Naive B cell (primary cell): ENCODE data around the gene PTPRO. TPM values are rescaled to one million over a fixed set of nuclear protein-coding genes. Genes with fewer than 3 reads are reported as not detected.
A peak's percentile ranks its signal among the peaks of the same experiment; 100 is the strongest.

ENCODE experiments used
- ATAC-seq, 2 donors: fragments of 150-1000 bp; cut with Tn5 transposase; 2 replicates each; pipeline ENCODE4 v1.10.0; 2021; ENCODE audit warnings: low read depth in 2 of 2, mild to moderate bottlenecking in 2 of 2, moderate library complexity in 2 of 2
- DNase-seq: peaks from one replicate; pipeline ENCODE4 v3.0.0; 2022
- H3K27ac Mint-ChIP-seq, 6 donors: one replicate each; pipeline ENCODE4 v1.8.0; 2020 to 2022; ENCODE audit warnings: mild to moderate bottlenecking in 6 of 6, mixed read lengths in 6 of 6, moderate library complexity in 5 of 6, inconsistent platforms in 2 of 6
- H3K27me3 Mint-ChIP-seq, 3 donors: one replicate each; pipeline ENCODE4 v1.8.0; 2021 to 2022; ENCODE audit warnings: mixed read lengths in 3 of 3, mild to moderate bottlenecking in 1 of 3
- H3K36me3 Mint-ChIP-seq, 2 donors: one replicate each; pipeline ENCODE4 v1.8.0; 2020 to 2022; ENCODE audit warnings: mixed read lengths in 2 of 2, inconsistent platforms in 1 of 2, mild to moderate bottlenecking in 1 of 2
- H3K4me1 Mint-ChIP-seq, 3 donors: one replicate each; pipeline ENCODE4 v1.8.0; 2020 to 2022; ENCODE audit warnings: mixed read lengths in 3 of 3, inconsistent platforms in 1 of 3, mild to moderate bottlenecking in 1 of 3, moderate library complexity in 1 of 3
- H3K4me3 Mint-ChIP-seq, 8 donors: one replicate each; pipeline ENCODE4 v1.8.0; 2020 to 2022; ENCODE audit warnings: mild to moderate bottlenecking in 8 of 8, mixed read lengths in 8 of 8, moderate library complexity in 8 of 8, inconsistent platforms in 2 of 8
- H3K9me3 Mint-ChIP-seq, 7 donors: one replicate each; pipeline ENCODE4 v1.8.0; 2020 to 2022; ENCODE audit warnings: mixed read lengths in 7 of 7, mild to moderate bottlenecking in 5 of 7, inconsistent platforms in 2 of 7, moderate library complexity in 1 of 7
- polyA plus RNA-seq, 6 donors: library from polyadenylated mRNA; unstranded; fragments of 300-500 nt; fragmentation: Illumina TruSeq; gene quantifications; one replicate each; pipeline ENCODE4 v1.2.3, GENCODE V29; 2021; ENCODE audit warnings: low read depth in 6 of 6

Gene PTPRO
- polyA plus RNA-seq, 6 donors from 2014 or later = 9.6 to 21.8 (median 13.8) TPM

DNA sequence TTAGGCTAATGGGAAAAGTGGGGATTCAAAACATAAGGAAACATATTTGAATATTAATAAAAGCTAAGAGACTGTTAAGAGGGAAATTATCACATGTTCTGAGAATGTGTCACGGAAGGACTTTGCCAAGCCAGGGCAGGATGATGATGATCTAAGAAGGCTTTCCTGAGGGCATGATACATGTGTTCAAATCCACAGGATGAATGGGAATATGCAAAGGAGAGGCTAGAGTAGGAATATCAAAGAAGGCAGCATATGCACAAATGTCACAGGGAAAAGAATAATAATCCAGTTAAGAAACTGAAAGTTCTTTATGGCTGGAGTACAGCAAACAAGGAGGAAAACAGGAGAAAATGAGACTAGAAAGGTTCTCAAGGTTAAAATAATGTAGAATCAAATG is 107.0 kb downstream of the PTPRO start:
- H3K4me1 Mint-ChIP-seq = no peaks in the 10 kb centered on the region
- H3K27ac Mint-ChIP-seq = no peak overlapping the region
- H3K36me3 Mint-ChIP-seq = no peaks in the 10 kb centered on the region
- H3K9me3 Mint-ChIP-seq = peaks cover 0 to 8% (median 0%) of the 10 kb centered on the region in 7 donors
- no peak for ATAC-seq
- H3K27me3 Mint-ChIP-seq = peaks cover 13 to 18% (median 15%) of the 10 kb centered on the region in 3 donors
- no peak overlapping the region for H3K4me3 Mint-ChIP-seq
- DNase-seq = no peak

DNA sequence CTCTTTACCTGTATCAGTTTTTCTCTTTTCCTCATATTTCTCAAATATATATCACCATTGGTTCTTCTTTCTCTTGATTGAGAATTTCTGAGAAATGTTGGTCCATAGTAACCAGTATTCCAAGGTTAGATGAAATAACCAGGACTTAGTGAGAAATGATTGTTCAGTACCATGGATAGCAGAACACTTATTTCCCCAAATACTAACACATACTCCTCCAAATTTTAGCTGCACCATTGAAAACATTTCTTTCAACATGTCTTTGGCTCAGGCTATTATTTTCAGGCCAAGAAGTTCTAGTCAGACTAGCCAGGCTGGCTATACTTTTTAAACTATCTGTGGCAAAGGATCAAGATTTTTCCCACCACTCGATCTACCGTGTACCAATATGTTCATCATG is 113.3 kb downstream of the PTPRO start:
- no peak for ATAC-seq
- Mint-ChIP-seq H3K27ac (no peak overlapping the region), H3K36me3 (no peaks in the 10 kb centered on the region), H3K4me3 (no peak overlapping the region), H3K27me3 (peaks cover 6 to 8% (median 8%) of the 10 kb centered on the region in 3 donors), H3K9me3 (peaks cover 0 to 32% (median 9%) of the 10 kb centered on the region in 7 donors), H3K4me1 (no peaks in the 10 kb centered on the region)
- DNase-seq = no peak

DNA sequence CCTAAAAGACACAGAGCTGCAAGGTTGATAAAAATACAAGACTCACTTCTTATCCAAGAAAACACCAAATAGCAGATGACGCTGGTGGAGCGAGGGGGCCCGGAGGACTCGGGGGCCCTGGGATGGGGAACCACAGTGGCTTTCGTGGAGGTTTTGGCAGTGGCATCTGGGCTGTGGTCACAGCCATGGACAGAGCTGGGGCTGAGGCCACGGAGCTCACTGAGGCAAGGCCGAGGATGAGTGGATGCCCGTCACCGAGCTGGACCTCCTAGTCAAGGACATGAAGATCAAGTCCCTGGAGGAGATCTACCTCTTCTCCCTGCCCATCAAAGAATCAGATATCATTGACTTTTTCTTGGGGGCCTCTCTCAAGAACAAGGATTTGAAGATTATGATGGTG is 117.2 kb downstream of the PTPRO start:
- no peak for ATAC-seq
- H3K27ac Mint-ChIP-seq = no peak overlapping the region
- no peaks in the 10 kb centered on the region for H3K4me1 Mint-ChIP-seq
- H3K4me3 Mint-ChIP-seq = no peak overlapping the region
- H3K36me3 Mint-ChIP-seq = no peaks in the 10 kb centered on the region
- peaks cover 15 to 27% (median 26%) of the 10 kb centered on the region in 3 donors for H3K27me3 Mint-ChIP-seq
- H3K9me3 Mint-ChIP-seq = peaks cover 4 to 35% (median 13%) of the 10 kb centered on the region in 7 donors
- DNase-seq = no peak

DNA sequence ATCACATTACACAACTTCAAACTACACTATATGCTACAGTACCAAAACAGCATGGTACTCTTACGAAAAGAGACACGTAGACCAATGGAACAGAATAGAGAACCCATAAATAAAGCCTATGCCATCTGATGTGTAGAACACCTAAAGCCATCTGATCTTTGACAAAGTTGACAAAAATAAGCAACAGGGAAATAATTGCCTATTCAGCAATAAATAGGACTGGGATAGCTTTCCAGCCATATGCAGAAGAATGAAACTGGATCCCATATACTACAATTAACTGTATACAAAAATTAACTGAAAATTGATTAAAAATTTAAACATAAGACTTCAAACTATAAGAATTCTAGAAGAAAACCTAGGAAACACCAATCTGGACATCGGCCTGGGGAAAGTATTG is 120.7 kb downstream of the PTPRO start:
- DNase-seq (no peak), ATAC-seq (no peak)
- no peak overlapping the region for H3K27ac Mint-ChIP-seq
- peaks cover 15 to 27% (median 22%) of the 10 kb centered on the region in 3 donors for H3K27me3 Mint-ChIP-seq
- no peak overlapping the region for H3K4me3 Mint-ChIP-seq
- no peaks in the 10 kb centered on the region for H3K4me1 Mint-ChIP-seq
- H3K36me3 Mint-ChIP-seq = no peaks in the 10 kb centered on the region
- peaks cover 0 to 25% (median 9%) of the 10 kb centered on the region in 7 donors for H3K9me3 Mint-ChIP-seq

DNA sequence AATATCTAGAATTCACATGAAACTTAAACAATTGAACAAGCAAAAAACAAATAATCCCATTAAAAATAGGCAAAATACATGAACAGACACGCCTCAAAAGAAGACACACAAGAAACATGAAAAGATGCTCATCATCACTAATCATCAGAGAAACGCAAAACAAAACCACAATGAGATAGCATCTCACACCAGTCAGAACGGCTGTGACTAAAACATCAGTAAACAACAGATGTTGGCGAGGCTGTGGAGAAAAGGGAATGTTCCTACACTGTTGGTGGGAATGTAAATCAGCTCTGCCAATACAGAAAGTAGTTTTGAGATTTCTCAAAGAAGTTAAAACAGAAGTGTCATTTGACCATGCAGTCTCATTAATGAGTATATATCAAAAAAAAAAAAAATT is 121.3 kb downstream of the PTPRO start:
- DNase-seq = no peak
- H3K27me3 Mint-ChIP-seq = peaks cover 15 to 27% (median 21%) of the 10 kb centered on the region in 3 donors
- peak overlapping the region in 1 of 6 donors; percentile 2 for H3K27ac Mint-ChIP-seq
- no peaks in the 10 kb centered on the region for H3K4me1 Mint-ChIP-seq
- no peak for ATAC-seq
- H3K36me3 Mint-ChIP-seq = no peaks in the 10 kb centered on the region
- H3K9me3 Mint-ChIP-seq = peaks cover 0 to 20% (median 6%) of the 10 kb centered on the region in 7 donors
- no peak overlapping the region for H3K4me3 Mint-ChIP-seq

DNA sequence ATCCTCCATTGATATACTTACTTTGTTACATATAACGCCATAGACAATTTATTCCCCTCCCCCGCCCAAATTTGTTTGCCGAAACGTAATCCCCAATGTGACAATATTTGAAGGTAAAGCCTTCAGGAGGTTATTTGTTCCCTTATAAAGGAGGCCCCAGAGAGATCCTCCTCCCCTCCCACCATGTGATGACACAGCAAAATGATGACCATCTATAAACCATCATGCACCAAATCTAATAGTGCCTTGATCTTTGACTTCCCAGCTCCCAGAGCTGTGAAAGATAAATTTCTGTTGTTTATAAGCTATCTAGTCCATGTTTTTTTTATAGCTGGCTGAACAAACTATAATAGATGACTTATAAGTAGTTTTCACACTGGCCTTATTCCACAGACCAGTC is 122.2 kb downstream of the PTPRO start:
- no peak for ATAC-seq
- Mint-ChIP-seq H3K4me1 (no peaks in the 10 kb centered on the region), H3K9me3 (peaks cover 2 to 13% (median 6%) of the 10 kb centered on the region in 7 donors), H3K27me3 (peaks cover 11 to 27% (median 21%) of the 10 kb centered on the region in 3 donors), H3K27ac (no peak overlapping the region), H3K4me3 (no peak overlapping the region), H3K36me3 (no peaks in the 10 kb centered on the region)
- DNase-seq = no peak

DNA sequence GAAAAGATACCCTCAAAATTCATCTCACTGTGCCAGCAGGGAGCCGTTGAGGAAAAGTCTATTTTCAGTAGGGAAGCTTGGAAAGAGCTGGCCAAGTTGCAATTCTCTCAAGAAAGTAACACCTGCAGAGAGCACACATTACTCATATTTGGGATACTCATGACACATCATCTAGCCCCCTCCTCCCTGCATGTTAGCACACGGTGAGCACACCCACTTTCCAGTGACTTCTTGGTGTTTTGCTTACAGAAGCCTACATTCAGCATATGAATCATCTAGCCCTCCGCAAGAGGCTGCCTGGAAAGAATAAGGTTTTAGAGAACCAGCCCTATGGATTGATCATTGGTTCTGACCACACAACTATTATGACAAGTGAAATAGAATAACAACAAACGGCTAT is 124.5 kb downstream of the PTPRO start:
- no peak overlapping the region for H3K27ac Mint-ChIP-seq
- H3K4me3 Mint-ChIP-seq = no peak overlapping the region
- DNase-seq (no peak), ATAC-seq (no peak)
- no peaks in the 10 kb centered on the region for H3K36me3 Mint-ChIP-seq
- H3K4me1 Mint-ChIP-seq = no peaks in the 10 kb centered on the region
- H3K9me3 Mint-ChIP-seq = peaks cover 2 to 16% (median 10%) of the 10 kb centered on the region in 7 donors
- H3K27me3 Mint-ChIP-seq = peaks cover 6 to 16% (median 16%) of the 10 kb centered on the region in 3 donors

DNA sequence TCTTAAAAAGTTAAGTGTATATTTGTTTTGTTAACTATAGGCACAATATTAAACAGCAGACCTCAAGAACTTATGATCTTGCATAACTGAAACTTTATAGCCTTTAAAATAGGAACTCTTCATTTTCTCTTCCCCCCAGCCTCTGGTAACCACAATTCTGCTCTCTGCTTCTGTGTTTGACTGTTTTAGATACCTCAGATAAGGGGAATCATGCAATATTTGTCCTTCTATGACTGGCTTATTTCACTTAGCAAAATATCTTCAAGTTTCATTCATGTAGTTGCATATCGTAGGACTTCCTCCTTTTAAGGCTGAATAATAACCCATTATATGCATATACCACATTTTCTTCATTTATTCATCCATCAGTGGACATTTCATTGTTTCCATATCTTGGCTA is 131.3 kb downstream of the PTPRO start:
- peaks cover 0 to 8% (median 0%) of the 10 kb centered on the region in 3 donors for H3K27me3 Mint-ChIP-seq
- DNase-seq (no peak), ATAC-seq (no peak)
- H3K4me3 Mint-ChIP-seq = no peak overlapping the region
- H3K4me1 Mint-ChIP-seq = no peaks in the 10 kb centered on the region
- H3K27ac Mint-ChIP-seq = peak overlapping the region in 1 of 6 donors; percentile 37
- peaks cover 12 to 33% (median 17%) of the 10 kb centered on the region in 7 donors for H3K9me3 Mint-ChIP-seq
- H3K36me3 Mint-ChIP-seq = peaks cover 0 to 16% of the 10 kb centered on the region in 2 donors

DNA sequence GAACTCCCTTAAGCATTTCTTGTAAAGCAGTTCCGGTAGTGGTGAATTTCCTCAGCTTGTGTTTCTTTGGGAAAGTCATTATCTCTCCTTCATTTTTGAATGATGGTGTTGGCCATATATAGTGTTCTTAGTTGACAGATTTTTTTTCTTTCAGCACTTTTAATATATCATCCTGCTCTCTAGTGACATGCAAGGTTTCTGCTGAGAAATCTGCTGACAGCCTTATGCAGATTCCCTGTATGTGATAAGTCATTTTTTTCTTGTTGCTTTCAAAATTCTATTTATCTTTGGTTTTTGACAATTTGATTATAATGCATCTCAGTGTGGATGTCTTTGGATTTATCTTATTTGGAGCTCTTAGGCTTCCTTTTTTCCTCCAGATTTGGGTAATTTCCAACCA is 135.7 kb downstream of the PTPRO start:
- DNase-seq (no peak), ATAC-seq (no peak)
- Mint-ChIP-seq H3K9me3 (peaks cover 11 to 42% (median 25%) of the 10 kb centered on the region in 7 donors), H3K4me3 (no peak overlapping the region), H3K27ac (no peak overlapping the region), H3K36me3 (peaks cover 0 to 25% of the 10 kb centered on the region in 2 donors), H3K27me3 (peaks cover 0 to 9% (median 6%) of the 10 kb centered on the region in 3 donors), H3K4me1 (no peaks in the 10 kb centered on the region)

DNA sequence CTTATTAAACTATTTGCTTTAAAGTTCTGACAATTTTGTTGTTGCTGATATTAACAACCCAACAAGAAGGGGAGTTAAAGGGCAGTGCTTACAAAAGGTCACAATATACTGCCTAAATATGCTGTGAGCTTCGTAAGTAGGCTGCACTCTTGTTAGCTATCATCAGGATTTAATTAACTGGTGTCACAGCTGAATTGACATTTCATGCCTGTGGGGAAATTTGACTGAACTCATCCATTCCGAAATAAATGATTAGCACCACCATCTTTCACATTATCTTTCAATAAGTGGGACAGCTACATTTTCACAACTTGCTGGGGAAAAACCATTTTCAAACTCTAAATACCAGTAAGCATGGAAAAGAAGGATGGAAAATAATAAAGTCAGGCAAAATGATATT is 146.6 kb downstream of the PTPRO start:
- H3K27me3 Mint-ChIP-seq = peaks cover 18 to 31% (median 28%) of the 10 kb centered on the region in 3 donors
- ATAC-seq (no peak), DNase-seq (no peak)
- H3K4me1 Mint-ChIP-seq = no peaks in the 10 kb centered on the region
- H3K4me3 Mint-ChIP-seq = no peak overlapping the region
- no peaks in the 10 kb centered on the region for H3K9me3 Mint-ChIP-seq
- no peaks in the 10 kb centered on the region for H3K36me3 Mint-ChIP-seq
- H3K27ac Mint-ChIP-seq = no peak overlapping the region

DNA sequence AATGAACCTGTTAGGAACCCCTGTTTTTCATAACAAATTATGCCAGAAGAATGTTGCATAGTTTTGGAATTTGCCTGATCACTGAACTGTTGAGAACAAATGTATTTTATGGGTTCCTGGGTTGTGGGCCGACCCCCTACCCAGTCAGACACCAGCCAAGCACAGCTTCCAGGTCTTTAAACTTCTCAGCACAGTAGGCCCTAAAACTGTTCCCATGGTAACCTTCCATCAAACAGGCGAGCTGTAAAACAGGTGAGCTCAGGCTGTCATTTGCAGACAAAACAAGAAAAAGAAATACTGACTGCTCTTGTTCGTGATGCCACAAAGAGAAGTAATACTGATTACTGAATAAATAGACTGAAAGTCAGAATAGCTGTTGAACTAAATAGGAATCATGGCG is 147.0 kb downstream of the PTPRO start:
- no peak for DNase-seq
- H3K4me1 Mint-ChIP-seq = no peaks in the 10 kb centered on the region

DNA sequence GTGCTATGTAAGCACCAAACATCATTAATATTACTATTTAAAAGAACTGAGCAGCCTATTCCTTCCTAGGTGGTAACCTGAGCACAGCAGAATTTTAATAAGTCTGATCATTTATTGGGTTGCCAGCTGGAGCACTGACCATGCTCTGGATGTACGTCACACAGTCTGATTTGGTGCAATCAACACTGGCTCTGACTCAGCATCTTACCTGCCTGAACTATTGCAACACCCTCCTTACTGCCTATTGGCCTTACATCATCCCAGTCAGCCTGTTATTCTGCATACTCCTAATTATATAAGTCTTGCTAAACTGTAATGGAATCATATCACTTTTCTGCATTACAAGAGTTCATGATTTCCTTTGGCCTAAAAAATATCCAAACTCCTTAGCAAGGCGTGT is 149.7 kb downstream of the PTPRO start:
- Mint-ChIP-seq H3K4me3 (no peak overlapping the region), H3K27me3 (peaks cover 16 to 20% (median 17%) of the 10 kb centered on the region in 3 donors), H3K9me3 (peaks cover 0 to 4% (median 0%) of the 10 kb centered on the region in 7 donors), H3K27ac (no peak overlapping the region), H3K4me1 (no peaks in the 10 kb centered on the region), H3K36me3 (no peaks in the 10 kb centered on the region)
- DNase-seq (no peak), ATAC-seq (no peak)

More for the DNA sequence above, 147.0 kb downstream of the PTPRO start:
- H3K27me3 Mint-ChIP-seq = peaks cover 18 to 27% (median 26%) of the 10 kb centered on the region in 3 donors
- no peak overlapping the region for H3K27ac Mint-ChIP-seq
- no peaks in the 10 kb centered on the region for H3K9me3 Mint-ChIP-seq
- H3K4me3 Mint-ChIP-seq = no peak overlapping the region
- no peak for ATAC-seq
- no peaks in the 10 kb centered on the region for H3K36me3 Mint-ChIP-seq

DNA sequence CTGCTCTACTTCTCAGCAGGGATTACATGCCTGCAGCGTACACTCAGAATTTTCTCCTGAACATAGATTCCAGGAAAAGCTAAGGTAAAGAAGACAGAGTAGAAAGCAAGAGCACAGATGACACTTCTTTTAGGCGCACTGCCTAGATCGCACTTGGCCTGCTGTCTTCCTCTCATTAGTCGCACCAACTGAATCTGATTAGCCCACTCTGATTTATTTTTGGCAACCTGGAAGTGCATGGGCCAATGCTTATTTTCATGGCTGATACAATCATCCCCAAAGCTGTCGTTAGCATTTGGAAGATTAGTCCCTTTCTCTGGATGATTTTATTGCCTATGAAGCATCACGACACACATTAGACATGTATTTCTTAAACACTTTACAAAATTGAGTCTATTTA is 152.5 kb downstream of the PTPRO start:
- no peak for DNase-seq
- Mint-ChIP-seq H3K9me3 (peaks cover 0 to 4% (median 1%) of the 10 kb centered on the region in 7 donors), H3K4me3 (no peak overlapping the region), H3K36me3 (no peaks in the 10 kb centered on the region), H3K27ac (no peak overlapping the region), H3K27me3 (peaks cover 0 to 17% (median 12%) of the 10 kb centered on the region in 3 donors), H3K4me1 (no peaks in the 10 kb centered on the region)
- no peak for ATAC-seq

DNA sequence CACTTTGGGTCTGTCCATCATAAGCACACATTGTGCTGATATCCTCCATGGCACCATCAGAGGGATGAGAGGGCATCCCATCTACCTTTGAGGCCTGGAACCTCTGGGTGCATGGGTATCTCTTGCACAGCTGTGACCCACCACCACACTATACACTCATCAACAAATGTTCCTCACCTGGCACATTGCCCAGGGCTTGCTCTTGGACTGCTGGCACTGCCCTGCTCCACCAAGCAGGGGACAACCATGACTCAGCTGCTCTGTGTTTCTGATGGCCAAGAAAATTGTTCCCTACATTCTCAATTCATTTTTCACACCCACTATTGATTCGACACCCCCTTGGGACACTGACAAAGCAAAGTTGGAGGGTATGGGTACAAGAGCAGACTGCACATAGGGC is 155.5 kb downstream of the PTPRO start:
- Mint-ChIP-seq H3K36me3 (no peaks in the 10 kb centered on the region), H3K4me3 (peak overlapping the region in 1 of 8 donors; percentile 38), H3K4me1 (no peaks in the 10 kb centered on the region), H3K27me3 (peaks cover 5 to 30% (median 13%) of the 10 kb centered on the region in 3 donors), H3K9me3 (peaks cover 0 to 4% (median 1%) of the 10 kb centered on the region in 7 donors), H3K27ac (no peak overlapping the region)
- DNase-seq = no peak
- ATAC-seq = no peak

DNA sequence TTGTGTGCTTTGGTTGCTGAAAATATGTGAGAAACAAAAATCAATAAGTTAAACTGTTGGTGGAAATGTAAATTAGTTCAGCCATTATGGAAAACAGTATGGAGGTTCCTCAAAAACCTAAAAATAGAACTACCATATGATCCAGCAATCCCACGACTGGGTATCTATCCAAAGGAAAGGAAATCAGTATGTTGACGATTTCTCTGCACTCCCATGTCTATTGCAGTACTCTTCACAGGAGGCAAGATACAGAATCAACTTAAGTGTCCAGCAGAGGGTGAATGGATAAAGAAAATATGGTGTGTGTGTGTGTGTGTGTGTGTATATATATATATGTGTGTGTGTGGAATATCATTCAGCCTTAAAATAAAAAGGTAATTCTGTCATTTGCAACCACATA is 159.5 kb downstream of the PTPRO start:
- peaks cover 16 to 45% (median 18%) of the 10 kb centered on the region in 3 donors for H3K27me3 Mint-ChIP-seq
- no peaks in the 10 kb centered on the region for H3K36me3 Mint-ChIP-seq
- no peak for ATAC-seq
- DNase-seq = no peak
- H3K9me3 Mint-ChIP-seq = peaks cover 0 to 4% (median 0%) of the 10 kb centered on the region in 7 donors
- H3K4me1 Mint-ChIP-seq = no peaks in the 10 kb centered on the region
- H3K27ac Mint-ChIP-seq = no peak overlapping the region
- H3K4me3 Mint-ChIP-seq = no peak overlapping the region
